Activated CD8-positive, alpha-beta memory T cell treated with anti-CD3 and anti-CD28 coated beads, Interleukin-2, amount 50 U/mL, for 24 hours (primary cell): ENCODE results near the gene CRYZL1.
"Not testable (repeated sequence)": the region's sequence is repeated elsewhere in the genome, so short reads cannot be mapped to it uniquely, and the experiment has no call there.

Experiments used
- DNase-seq: peaks from one replicate; pipeline ENCODE4 v3.0.0-alpha.2; 2020; ENCODE audit errors: extremely low read depth

Gene CRYZL1

DNA sequence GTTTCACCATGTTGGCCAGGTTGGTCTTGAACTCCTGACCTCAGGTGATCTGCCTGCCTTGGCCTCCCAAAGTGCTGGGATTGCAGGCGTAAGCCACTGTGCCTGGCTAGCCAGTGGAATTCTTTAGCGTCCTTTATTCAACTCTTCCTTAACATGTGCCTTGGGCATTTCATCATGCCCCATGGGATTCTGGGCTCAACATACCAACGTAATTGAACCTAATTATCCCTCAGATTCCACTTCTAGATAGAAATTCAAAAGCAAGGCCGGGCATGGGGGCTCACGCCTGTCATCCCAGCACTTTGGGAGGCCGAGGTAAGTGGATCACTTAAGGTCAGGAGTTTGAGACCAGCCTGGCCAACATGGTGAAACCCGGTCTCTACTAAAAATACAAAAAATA is 15.4 kb downstream of the CRYZL1 start:
- DNase-seq, result not testable (repeated sequence)

DNA sequence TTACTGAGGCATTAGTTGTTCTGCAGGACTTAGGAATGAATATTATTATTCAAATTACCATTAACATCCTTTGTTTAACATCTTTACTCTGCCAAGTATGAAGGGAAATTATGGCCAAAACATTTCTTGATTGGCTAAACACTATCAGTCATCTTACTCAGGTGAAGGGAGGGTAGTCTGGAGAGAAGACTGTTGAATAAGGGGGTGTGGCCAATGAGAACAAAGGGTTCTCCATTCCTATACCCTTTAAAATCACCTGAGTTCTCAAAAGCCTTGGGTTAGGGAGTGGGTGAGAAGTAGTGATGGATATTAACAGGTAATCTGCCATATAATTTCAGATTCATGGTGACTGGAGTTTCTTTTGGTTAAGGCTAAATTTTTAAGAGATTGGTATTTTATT is 19.3 kb downstream of the CRYZL1 start:
- DNase-seq, result no peak

DNA sequence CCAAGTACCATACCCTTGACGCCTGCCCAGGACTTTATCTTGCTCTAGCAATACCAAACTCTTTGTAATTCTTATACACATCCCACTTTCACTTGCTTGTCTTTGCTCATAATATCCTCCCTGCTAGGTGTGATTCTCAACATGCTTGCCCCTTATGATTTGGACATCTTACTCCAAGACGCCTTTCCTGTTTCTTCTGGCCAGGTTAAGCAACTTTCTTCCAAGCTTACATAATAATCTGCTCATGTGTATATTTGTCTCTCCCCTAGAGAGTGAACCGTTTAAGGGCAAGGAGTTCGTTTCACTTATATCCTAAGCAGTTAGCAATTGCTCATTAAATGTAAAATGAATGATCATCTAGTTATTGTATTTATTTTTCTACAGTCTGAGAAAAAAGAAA is 21.8 kb downstream of the CRYZL1 start:
- DNase-seq, result no peak

DNA sequence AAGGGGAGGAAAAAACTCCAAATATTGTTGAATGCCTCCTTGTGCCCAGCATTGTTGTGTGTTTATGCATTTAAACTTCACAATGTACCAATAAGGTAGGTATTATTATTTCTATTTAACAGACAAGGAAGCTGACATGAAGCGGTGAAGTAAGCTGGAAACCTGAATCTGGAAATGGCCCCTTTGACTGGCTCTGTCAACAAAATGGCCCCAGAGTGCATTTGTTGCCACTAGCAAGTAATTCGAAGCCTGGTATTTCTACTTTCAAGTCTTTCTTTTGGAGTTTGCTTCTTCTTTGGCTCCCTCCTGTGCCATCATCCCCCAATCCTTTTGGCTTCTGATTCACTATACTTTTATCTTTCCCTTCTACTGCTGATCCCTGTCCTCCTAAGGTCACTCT is 23.1 kb downstream of the CRYZL1 start:
- no peak for DNase-seq

DNA sequence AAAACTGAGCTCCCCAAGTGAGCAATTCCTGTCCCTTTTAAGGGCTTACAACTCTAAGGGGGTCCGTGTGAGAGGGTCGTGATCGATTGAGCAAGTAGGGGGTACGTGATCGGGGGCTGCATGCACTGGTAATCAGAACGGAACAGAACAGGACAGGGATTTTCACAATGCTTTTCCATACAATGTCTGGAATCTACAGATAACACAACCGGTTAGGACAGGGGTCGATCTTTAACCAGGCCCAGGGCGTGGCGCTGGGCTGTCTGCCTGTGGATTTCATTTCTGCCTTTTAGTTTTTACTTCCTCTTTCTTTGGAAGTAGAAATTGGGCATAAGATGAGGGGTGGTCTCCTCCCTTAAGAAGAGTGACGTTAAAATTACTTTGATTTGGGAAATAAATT is 24.0 kb downstream of the CRYZL1 start:
- not testable (repeated sequence) for DNase-seq

DNA sequence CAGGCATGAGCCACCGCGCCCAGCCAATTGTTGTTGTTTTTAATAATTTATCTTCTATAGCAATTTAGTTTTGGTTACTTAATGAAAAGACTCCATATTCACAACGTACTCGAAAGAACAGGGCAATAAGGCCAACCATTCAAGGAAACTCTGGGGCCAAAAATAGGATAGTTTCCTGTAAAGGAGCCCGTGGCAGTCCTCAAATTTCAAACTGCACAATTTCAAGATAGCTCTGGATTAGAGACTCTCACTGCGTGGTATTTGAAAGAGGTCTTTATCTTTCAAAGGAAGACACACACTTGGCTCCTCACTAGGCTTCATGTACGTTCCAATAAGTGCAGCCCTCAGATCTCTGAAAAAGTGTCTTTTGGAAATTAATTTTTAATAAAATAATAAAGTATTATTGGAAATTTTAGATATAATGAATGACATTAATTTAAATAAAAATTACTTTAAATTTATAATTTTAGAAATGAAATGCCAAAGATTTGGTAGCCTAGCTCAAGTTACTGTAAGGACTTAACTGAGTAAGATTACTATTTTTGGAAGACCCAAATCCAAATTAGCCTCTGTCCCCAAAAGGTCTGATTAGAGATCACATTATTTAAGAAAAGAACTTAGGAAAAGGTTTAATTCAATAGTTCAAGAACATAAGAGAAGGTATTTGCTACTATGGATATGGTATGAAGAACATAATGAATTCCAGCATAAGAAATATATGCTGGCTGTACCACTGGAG is 30.4 kb downstream of the CRYZL1 start:
- no peak for DNase-seq

DNA sequence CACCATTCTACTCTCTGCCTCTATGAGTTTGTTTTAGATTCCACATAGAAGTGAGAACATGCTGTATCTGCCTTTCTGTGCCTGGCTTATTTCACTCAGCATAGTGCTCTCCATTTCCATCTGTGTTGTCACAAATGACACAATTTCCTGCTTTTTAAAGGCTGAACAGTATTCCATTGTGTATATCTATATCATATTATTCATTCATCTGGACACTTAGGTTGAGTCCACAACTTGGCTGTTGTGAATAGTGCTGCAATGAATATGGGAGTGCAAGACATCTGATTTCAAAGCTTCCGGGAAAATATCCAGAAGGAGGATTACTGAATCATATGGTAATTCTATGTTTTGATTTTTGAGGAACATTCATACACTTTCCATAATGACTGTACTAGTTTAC is 33.0 kb downstream of the CRYZL1 start:
- DNase-seq, result no peak

DNA sequence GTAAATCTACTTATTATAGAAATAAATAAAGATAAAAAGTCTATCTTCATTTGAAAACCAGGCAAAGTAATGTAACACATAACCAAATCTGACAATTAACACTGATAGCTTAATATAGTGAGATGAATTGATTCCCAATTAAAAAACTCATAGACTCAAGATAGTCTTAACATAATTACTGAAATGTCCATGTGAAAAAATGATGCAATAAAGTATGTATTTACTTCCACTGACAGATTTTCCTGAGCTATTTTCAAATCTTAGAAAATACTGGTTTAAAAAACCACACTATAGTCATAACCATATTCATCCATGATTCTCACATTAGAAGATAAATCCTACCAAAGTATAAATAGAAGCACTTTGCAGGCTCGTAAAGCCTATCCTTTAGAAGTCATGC is 43.5 kb downstream of the CRYZL1 start:
- DNase-seq, result no peak

DNA sequence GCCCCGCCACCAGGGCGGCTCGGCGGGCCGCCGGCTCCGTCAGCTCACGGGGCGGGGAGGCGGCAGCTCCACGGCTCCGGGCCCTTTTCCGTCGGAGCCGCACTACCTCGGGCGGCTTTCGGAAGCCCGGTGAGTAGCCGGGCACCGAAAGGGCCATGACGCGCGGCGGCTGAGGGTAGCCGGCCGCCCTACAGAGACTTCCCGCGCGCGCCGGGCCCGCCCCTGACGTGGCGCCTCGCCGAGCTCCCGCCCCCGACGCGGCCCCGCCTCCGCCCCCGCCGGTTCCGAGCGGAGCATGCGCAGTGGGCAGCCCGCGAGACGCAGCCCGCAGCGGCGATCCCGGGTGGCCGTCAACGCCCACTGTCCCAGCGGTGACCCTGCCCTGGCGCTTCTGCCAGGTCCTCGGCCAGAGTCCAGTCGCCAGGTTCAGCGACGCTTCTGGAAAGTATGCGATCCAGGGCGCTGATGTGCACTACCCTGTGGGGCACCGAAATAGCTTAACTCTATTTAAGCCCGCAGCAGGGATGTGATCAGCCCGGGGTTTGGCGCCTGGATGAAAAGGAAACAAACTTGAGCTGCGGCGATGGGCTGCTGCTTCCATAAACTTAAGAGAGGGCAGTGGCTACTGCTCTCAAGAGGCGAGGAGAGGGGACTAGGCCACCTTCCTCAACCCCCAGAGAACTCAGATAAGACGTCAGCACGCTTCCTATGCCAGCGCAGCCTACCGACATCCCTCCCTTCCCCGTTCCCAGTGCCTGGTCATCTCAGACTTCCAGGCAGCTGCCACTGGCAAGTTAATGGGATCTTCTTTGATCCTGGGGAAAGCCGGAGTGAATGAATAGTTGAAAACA is 52.8 kb downstream of the CRYZL1 start, which contains the start of gene DONSON:
Gene DONSON, minus strand, starts transcription at position 200 of the 851 bp plus-strand sequence. Its CDS starts 43 bp downstream, at position 157.
- peak; percentile 55 for DNase-seq

DNA sequence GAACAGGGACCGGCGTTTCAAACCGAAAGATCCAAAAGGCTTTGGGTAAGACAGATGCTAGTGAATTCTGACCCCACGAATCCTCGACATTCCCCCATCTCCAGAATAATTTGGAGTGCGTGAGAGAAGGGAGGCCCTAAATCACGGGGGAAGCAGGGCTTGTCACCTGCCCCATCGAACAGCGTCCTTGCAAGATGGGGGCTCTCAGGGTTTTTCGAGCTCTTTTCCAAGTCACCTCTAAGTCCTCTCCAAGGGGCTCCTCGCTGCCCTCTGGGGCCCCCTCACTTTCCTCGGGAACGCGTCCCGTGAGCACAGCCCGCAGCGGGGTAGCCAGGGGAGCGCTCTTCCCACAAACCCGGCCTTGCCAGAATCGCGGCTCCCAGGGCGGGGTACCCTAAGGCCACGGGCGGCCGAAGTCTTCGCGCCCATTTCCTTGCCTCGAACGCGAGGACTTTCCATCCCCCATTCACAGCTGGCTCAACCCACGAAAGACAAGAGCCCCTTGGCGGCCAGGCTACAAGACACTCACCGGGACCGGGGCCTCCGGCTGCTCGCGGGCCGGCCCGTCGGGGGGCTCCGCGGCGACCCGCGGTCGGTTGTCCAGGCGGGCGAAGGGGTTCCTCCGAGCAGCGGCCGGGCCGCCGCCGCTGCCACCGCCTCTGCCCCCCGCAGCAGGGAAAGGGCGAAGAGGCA is 53.6 kb downstream of the CRYZL1 start:
- no peak for DNase-seq

DNA sequence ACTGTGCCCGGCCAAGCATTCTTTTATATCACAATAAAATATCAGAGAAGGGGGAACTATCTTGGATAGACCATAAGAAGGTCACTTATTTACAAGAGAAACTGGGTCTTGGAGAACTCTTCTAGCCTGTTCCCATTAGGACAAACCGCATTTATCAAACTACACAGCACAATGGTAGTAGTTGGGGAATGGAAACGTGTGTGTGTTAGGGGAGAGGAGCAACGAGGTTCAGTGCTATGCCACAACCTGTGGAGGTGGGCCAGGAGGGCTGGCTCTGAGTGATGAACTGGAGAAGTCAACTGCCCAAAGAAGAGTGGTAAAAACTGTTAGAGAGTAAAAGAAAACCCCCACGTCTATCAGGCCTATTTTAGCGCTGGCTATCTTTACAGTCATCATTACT is 54.6 kb downstream of the CRYZL1 start:
- no peak for DNase-seq

DNA sequence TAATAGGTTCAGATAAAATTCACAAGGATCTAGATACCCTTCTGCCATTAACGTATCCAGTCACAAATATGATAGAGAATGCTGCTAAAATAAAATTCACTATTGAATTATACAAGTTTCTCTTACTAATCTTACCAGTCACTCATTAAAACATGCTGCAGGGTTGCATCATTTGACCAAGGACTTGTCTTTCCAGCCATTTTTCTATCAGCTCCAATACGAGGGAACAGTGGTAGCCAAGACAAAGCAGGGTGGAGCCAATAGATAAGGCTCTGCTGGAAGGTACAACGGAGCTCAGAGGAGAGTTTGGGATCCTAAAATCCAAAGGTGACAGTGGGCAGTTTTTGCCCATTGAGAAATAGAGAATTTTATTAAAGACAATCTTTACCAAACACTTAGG is 57.1 kb downstream of the CRYZL1 start:
- DNase-seq, result no peak

DNA sequence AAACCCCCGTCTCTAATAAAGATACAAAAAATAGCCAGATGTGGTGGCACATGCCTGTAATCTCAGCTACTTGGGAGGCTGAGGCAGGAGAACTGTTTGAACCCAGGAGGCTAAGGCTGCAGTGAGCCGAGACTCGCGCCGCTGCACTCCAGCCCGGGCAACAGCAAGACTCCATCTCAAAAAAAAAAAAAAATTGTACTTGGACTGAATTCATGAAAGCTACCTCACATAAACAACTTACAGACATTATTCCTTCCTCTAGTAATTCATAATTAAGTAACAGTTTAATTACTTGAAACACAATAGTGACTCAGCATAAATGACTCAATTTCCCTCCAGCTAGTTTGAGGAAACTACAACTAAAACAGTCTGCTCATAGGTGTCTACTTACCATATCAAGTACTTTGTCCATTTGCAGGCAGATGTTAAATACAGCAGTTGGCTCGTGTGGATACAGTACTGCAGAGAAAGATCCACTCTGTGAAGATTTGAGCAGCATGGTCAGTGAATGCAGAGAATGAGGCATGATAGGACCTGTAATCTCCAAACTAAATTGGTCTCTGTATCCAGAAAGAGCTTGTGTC is 62.5 kb downstream of the CRYZL1 start:
- no peak for DNase-seq

DNA sequence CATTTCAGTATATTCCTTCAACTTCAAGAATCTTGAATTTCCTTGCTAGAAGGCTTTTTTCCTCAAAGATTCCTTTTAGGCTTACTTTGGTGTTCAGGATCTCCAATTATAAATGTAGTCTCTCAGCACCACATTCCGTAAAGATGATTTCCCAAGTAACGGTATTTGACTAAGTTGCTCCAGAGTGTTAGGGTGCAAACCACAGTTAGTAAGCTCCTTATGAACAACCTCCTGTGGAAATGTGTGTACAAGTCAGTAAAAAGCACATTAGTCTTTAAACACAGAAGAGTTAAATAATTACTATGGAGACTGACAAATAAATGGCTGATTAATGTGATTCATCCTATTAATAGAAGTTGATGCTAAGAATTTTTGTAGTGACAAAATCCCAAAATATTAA is 63.3 kb downstream of the CRYZL1 start:
- DNase-seq, result no peak

DNA sequence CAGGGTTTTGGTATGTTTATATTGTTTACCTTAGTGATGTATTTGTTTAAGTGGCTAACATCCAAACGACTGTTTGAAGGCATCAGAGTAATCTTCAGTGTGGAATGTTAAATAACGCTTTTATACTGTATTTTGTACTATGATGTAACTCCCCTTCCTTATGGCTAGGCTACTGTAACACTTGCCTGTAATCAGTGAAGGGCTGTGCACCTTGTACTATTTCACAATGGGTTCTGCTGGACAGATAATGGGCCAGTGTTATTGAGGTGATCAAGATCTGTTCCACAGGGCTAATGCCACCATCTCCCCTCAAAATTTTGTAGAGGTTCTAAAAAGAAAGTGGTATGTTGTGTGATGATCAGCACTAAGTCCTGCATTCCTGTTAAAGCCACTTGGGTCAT is 64.8 kb downstream of the CRYZL1 start:
- not testable (repeated sequence) for DNase-seq

DNA sequence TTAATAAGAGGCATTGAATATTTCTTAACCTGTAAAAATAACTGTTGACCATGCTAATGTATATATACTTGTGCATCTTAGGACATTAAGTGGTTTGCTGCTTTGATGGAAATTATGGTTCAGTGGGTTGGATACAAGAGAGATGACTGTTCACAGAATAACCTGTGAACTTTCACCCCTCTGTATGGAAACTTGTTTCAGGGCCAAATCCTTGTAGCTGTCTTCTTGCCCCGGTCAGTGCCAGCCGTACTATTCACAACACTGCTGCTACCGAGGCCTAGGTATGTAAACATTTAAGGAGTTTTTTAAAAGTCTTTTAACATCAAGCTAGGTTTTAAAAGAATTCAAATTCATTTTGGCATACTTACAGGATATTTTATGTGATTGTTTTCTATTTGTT is 69.2 kb downstream of the CRYZL1 start:
- DNase-seq, result no peak

DNA sequence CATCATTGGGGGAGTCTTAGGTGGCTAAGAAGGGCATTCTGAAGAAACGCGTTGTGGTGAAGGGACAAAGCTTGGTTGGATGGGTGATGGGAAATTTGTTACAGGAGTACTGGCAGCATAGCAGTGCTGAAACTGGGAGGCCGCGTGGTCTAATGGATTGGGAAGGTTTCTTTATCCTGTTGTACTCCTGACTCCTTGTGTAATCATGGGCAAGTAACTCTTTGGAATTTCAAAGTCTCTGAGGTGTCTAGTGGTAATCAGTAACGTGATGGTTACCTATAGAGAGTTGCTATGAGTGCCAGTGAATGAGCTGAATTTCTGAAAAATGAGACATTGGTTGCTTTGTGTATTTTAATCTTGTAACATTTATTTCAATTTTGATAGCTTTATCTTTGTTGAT is 71.5 kb downstream of the CRYZL1 start:
- no peak for DNase-seq

DNA sequence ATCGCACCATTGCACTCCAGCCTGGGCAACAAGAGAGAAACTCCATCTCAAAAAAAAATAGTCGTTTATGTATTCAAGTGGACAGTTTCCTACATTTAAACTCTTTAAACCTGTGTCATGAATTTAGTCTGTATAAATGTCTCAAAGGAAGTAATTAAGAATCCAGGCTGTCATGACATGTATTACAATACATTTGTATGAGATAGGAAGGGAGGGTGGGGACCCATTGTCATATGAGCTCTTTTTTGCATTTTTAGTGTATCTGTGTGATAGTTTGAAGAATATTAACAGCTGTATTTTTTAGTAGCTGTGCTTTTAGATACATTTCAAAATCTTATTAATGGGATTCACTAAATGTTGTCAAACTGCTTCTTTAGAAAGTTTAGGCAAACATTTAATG is 73.1 kb downstream of the CRYZL1 start:
- no peak for DNase-seq

DNA sequence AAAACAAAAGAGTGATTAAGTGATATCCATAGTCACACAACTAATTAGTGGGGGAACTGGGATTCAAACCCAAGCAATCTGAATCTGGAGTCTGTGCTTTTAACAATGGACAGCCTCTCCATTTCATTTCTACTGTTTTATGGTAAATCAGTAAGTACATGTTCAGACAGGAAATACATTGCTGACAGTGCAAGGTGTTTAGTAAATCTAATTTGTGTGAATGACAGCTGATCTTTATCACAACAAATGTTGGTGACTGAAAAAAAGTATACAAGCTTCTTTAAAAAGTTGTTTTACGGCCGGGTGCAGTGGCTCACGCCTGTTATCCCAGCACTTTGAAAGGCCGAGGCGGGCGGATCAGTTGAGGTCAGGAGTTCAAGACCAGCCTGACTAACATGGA is 73.6 kb downstream of the CRYZL1 start:
- no peak for DNase-seq

DNA sequence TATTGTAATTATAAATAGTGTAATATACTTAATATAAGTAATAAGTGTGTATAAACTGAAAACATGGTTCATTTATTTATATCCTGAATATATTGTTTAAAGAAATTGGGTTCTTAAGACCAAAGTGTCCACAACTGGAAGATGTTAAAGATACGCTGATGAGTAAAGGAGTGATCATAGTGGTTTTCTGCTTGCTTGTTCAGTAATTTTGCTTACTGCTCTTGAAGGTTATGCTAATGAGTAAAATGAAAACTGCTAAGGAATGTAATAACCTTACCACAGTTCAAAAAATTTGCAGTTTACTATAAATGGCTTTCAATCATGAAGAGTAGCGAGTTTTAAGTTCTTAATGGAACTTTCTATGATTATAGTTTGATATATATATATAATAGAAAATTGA is 75.0 kb downstream of the CRYZL1 start:
- DNase-seq, result no peak

DNA sequence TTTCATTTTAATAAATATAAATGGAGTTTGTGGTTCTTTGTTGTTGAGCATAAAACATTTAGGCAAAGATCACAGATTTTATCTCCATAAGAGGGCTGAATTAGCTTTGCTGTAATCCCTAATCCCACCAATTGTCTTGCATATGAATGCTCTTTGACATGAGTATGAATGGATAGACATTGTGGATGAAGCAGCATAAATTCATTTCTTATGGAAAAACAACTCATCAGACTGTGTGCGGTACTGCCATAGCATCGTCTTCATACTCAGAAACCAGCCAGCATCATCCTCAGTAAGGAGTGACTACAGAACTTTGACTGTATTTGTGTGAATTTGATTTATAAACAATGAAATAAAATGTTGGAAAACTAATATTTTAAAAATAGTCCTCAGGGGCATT is 79.2 kb downstream of the CRYZL1 start:
- no peak for DNase-seq

DNA sequence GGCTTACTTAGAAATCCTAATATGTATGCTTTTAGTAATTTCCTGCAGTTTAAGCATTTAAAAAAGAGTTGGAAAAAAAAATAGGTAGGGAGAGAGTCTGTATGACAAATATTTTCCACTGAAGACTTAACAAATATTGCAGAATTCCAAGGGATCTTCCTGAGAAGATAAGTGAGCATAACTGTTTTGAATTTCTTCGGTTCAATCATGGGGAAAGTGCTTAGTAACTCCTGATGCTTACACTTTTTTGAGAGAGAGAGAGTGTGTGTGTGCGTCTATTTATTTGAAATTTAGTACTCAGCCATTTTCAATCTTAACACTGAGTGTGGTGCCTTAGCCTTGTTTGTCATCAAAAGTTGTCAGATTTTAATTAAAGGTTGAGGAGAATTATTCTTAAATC is 80.2 kb downstream of the CRYZL1 start:
- DNase-seq, result no peak
